Measurements from ENCODE around the gene FRMD6.

DNA sequence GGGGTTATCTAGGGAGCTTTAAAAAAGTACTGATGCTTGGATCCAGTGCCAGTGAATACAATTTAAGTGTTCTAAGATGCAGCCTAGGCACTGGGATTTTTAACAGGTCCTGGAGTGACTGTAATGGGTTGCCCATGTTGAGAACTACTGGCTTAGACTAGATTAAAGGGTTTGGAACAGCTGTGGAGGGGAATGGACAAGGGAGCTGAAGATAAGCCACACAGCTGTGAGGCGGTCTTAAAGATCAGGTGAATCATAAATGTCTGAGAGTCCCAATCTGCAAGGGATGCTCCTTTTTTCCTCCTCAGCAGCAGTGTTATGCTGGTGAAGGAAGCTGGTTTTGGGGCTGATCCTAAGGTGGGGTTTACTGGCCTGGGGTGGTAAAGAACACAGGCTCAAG is 35.5 kb upstream of the FRMD6 start:
- TF ChIP-seq SIN3A (IDR thresholded peaks at IDR 0.05; ENCODE audit: low read depth) (no peak), ZNF274 (IDR thresholded peaks at IDR 0.05; ENCODE audit: low read depth, low read length) (no peak), YY1 (IDR thresholded peaks at IDR 0.05; ENCODE audit: extremely low read depth, insufficient replicate concordance, low read depth, low read length) (no peak), EZH2 (IDR thresholded peaks at IDR 0.05) (no peak), CTCF (IDR thresholded peaks at IDR 0.05 in 2 of 3, conservative IDR thresholded peaks at IDR 0.05 in 1 of 3; ENCODE audit: borderline replicate concordance in 1 of 3, insufficient read depth in 1 of 3, low read depth in 2 of 3, low read length in 2 of 3) (no peak)
- TF ChIP-seq, protein P1, sequence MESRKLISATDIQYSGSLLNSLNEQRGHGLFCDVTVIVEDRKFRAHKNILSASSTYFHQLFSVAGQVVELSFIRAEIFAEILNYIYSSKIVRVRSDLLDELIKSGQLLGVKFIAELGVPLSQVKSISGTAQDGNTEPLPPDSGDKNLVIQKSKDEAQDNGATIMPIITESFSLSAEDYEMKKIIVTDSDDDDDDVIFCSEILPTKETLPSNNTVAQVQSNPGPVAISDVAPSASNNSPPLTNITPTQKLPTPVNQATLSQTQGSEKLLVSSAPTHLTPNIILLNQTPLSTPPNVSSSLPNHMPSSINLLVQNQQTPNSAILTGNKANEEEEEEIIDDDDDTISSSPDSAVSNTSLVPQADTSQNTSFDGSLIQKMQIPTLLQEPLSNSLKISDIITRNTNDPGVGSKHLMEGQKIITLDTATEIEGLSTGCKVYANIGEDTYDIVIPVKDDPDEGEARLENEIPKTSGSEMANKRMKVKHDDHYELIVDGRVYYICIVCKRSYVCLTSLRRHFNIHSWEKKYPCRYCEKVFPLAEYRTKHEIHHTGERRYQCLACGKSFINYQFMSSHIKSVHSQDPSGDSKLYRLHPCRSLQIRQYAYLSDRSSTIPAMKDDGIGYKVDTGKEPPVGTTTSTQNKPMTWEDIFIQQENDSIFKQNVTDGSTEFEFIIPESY (IDR thresholded peaks at IDR 0.05; ENCODE audit: extremely low read depth, insufficient replicate concordance, low read length) = no peak

All from HCT116 (cell line).